Hypothalamus (tissue), 51 donors: ENCODE data around the gene PIGW.
"Not testable (repeated sequence)": the region's sequence is repeated elsewhere in the genome, so short reads cannot be mapped to it uniquely, and the experiment has no call there.

ENCODE experiments used
- DNase-seq, 51 donors: peaks; one replicate each; lab custom pipeline; 2025; lab: John Stamatoyannopoulos, UW

The PIGW gene

GRCh38 chr17:36507266-36507665, 27.5 kb upstream of the PIGW start:
- DNase-seq: no peak

GRCh38 chr17:36508439-36508838, 26.3 kb upstream of the PIGW start:
- DNase-seq: not testable (repeated sequence)

- no peak for DNase-seq
Measured at GRCh38 chr17:36509272-36509985, 25.4 kb upstream of the PIGW start.

GRCh38 chr17:36510636-36511035, 24.2 kb upstream of the PIGW start:
- DNase-seq: no peak

GRCh38 chr17:36511216-36511615, 23.6 kb upstream of the PIGW start:
- DNase-seq: no peak

GRCh38 chr17:36512641-36513040, 22.1 kb upstream of the PIGW start:
- no peak for DNase-seq

- no peak for DNase-seq
Measured at GRCh38 chr17:36514856-36515255, 19.9 kb upstream of the PIGW start.

- DNase-seq: no peak
Measured at GRCh38 chr17:36515837-36516236, 18.9 kb upstream of the PIGW start.

GRCh38 chr17:36523113-36523512, 11.7 kb upstream of the PIGW start:
- no peak for DNase-seq

GRCh38 chr17:36524428-36524876, 10.3 kb upstream of the PIGW start:
- no peak for DNase-seq

GRCh38 chr17:36525113-36525512, 9.7 kb upstream of the PIGW start:
- no peak for DNase-seq

- DNase-seq: no peak
Measured at GRCh38 chr17:36525888-36526287, 8.9 kb upstream of the PIGW start.

- no peak for DNase-seq
Measured at GRCh38 chr17:36527621-36528250, 7.1 kb upstream of the PIGW start.

GRCh38 chr17:36529121-36529520, 5.7 kb upstream of the PIGW start:
- DNase-seq: no peak

- DNase-seq: no peak
Measured at GRCh38 chr17:36532435-36532975, 2.3 kb upstream of the PIGW start.

- DNase-seq: peak in 25 of 51 donors; percentile 3 to 63 (median 24)
Measured at GRCh38 chr17:36533935-36534839, 600 bp upstream of the PIGW start.

- no peak for DNase-seq
Measured at GRCh38 chr17:36535669-36536081, 888 bp downstream of the PIGW start.

- no peak for DNase-seq
Measured at GRCh38 chr17:36540696-36541095, 5.9 kb downstream of the PIGW start.

- no peak for DNase-seq
Measured at GRCh38 chr17:36542755-36543154, 8.0 kb downstream of the PIGW start.

- peak in 18 of 51 donors; percentile 8 to 56 (median 26) for DNase-seq
Measured at GRCh38 chr17:36544044-36544306, 9.2 kb downstream of the PIGW start.
